H1 (cell line): ENCODE data around the gene MTMR2. TPM values are rescaled to one million over a fixed set of nuclear protein-coding genes. Genes with fewer than 3 reads are reported as not detected.

Experiments
- CTCF ChIA-PET: fragments of 300-600 bp; sonication (Branson Sonifier 250); formaldehyde crosslinking; loops from one replicate; lab custom pipeline; 2021; ENCODE audit not compliant: partially characterized antibody; lab: Charles Lee
- POLR2A ChIA-PET: fragments of 300-600 bp; sonication (Branson Sonifier 250); formaldehyde crosslinking; loops from one replicate; lab custom pipeline; 2021; ENCODE audit warnings: inconsistent platforms; ENCODE audit not compliant: partially characterized antibody; lab: Charles Lee
- DNase-seq, 2 experiments: peaks; one replicate each; pipeline versions ENCODE4 v3.0.0 to v3.0.0-alpha.2; 2010 to 2022; ENCODE audit warnings: low spot score in 2 of 2, low read depth in 1 of 2, mixed read lengths in 1 of 2
- FAIRE-seq: peaks from 2 replicates; lab custom pipeline; 2011; peaks lifted over from hg19 to GRCh38; lab: Jason Lieb, UNC
- H2AFZ ChIP-seq: 2 replicates; pipeline ENCODE4 v1.8.1; 2012; ENCODE audit warnings: low read length, inconsistent platforms
- H2AK5ac ChIP-seq: 2 replicates; pipeline ENCODE4 v1.6.1; 2013; ENCODE audit warnings: low read depth, low read length
- H2BK120ac ChIP-seq: replicated peaks from 2 replicates; pipeline ENCODE3; 2013; ENCODE audit warnings: low read depth, low read length, inconsistent platforms
- H2BK12ac ChIP-seq: 2 replicates; pipeline ENCODE4 v1.6.1; 2013; ENCODE audit warnings: low read depth, low read length
- H2BK15ac ChIP-seq: 2 replicates; pipeline ENCODE4 v1.6.1; 2013; ENCODE audit warnings: low read length
- H2BK20ac ChIP-seq: 2 replicates; pipeline ENCODE4 v1.6.1; 2013; ENCODE audit warnings: low read length
- H2BK5ac ChIP-seq: 2 replicates; pipeline ENCODE4 v1.6.1; 2013; ENCODE audit warnings: low read depth, low read length
- H3K14ac ChIP-seq: 2 replicates; pipeline ENCODE4 v1.6.1; 2013; ENCODE audit warnings: inconsistent platforms; ENCODE audit not compliant: insufficient read length
- H3K18ac ChIP-seq: 2 replicates; pipeline ENCODE4 v1.6.1; 2013; ENCODE audit warnings: low read length; ENCODE audit errors: extremely low read depth
- H3K23ac ChIP-seq: 2 replicates; pipeline ENCODE4 v1.6.1; 2013; ENCODE audit warnings: inconsistent platforms; ENCODE audit not compliant: insufficient read length
- H3K23me2 ChIP-seq: 2 replicates; pipeline ENCODE4 v1.6.1; 2013; ENCODE audit warnings: low read depth, low read length
- H3K27ac ChIP-seq: 2 replicates; pipeline ENCODE4 v1.6.1; 2011; ENCODE audit warnings: low read depth, low read length, inconsistent platforms
- H3K27me3 ChIP-seq, 4 experiments: replicated peaks in 1 of 4; 1 replicate in 1 of 4; 2 replicates in 3 of 4; pipeline versions ENCODE4 v1.6.1 to v1.8.1; 2011 to 2013; ENCODE audit warnings: low read length in 3 of 4, mild to moderate bottlenecking in 3 of 4, inconsistent platforms in 2 of 4, mixed read lengths in 2 of 4, moderate library complexity in 1 of 4; ENCODE audit not compliant: control insufficient read depth in 3 of 4, insufficient read depth in 3 of 4; ENCODE audit errors: extremely low read depth in 1 of 4
- H3K36me3 ChIP-seq, 4 experiments: 2 replicates each; pipeline versions ENCODE4 v1.6.1 to v1.8.1; 2011 to 2013; ENCODE audit warnings: mild to moderate bottlenecking in 4 of 4, low read length in 3 of 4, moderate library complexity in 2 of 4, control low read depth in 1 of 4, inconsistent platforms in 1 of 4; ENCODE audit not compliant: insufficient read depth in 4 of 4, control insufficient read depth in 2 of 4
- H3K4ac ChIP-seq: replicated peaks from 2 replicates; pipeline ENCODE3; 2013; ENCODE audit warnings: low read length, low read depth, mixed read lengths, inconsistent platforms; ENCODE audit not compliant: insufficient read length
- H3K4me1 ChIP-seq, 4 experiments: replicated peaks in 1 of 4; 1 replicate in 1 of 4; 2 replicates in 3 of 4; pipeline versions ENCODE4 v1.6.1 to v1.8.1; 2011 to 2013; ENCODE audit warnings: low read length in 3 of 4, inconsistent platforms in 2 of 4, mixed read lengths in 1 of 4; ENCODE audit not compliant: insufficient read depth in 4 of 4, control insufficient read depth in 3 of 4
- H3K4me2 ChIP-seq, 2 experiments: 2 replicates each; pipeline versions ENCODE4 v1.6.1 to v1.8.1; 2011 to 2013; ENCODE audit warnings: low read depth in 2 of 2, low read length in 2 of 2, control low read depth in 1 of 2, inconsistent platforms in 1 of 2, mild to moderate bottlenecking in 1 of 2; ENCODE audit not compliant: insufficient read depth in 1 of 2
- H3K4me3 ChIP-seq, 4 experiments: fragments of 200-600, 300-600 bp in 1 of 4; sonication (generic), shearing (Covaris generic), sonication (Bioruptor Twin) in 1 of 4; 2 replicates each; pipeline versions ENCODE4 v1.5.1 to v1.8.1; 2011 to 2016; ENCODE audit warnings: low read length in 4 of 4, low read depth in 3 of 4, control low read depth in 2 of 4, inconsistent platforms in 2 of 4, mild to moderate bottlenecking in 2 of 4, mixed read lengths in 1 of 4, moderate library complexity in 1 of 4; ENCODE audit not compliant: insufficient read depth in 2 of 4; ENCODE audit errors: extremely low read depth in 1 of 4
- H3K56ac ChIP-seq: replicated peaks from 2 replicates; pipeline ENCODE3; 2013; ENCODE audit warnings: low read depth, mild to moderate bottlenecking, mixed read lengths, low read length, inconsistent platforms; ENCODE audit not compliant: insufficient read length
- H3K79me1 ChIP-seq: 2 replicates; pipeline ENCODE4 v1.6.1; 2013; ENCODE audit warnings: low read depth, low read length, control low read depth
- H3K79me2 ChIP-seq, 2 experiments: 2 replicates each; pipeline versions ENCODE4 v1.6.1 to v1.8.1; 2012 to 2013; ENCODE audit warnings: low read length in 2 of 2, mild to moderate bottlenecking in 2 of 2, inconsistent platforms in 1 of 2; ENCODE audit not compliant: insufficient read depth in 2 of 2, control insufficient read depth in 1 of 2
- H3K9ac ChIP-seq, 4 experiments: replicated peaks in 1 of 4; 1 replicate in 1 of 4; 2 replicates in 3 of 4; pipeline versions ENCODE4 v1.6.1 to v1.8.1; 2011 to 2013; ENCODE audit warnings: low read depth in 3 of 4, low read length in 3 of 4, control low read depth in 2 of 4, mild to moderate bottlenecking in 2 of 4, moderate library complexity in 2 of 4, inconsistent platforms in 1 of 4; ENCODE audit errors: extremely low read depth in 1 of 4
- H3K9me3 ChIP-seq, 2 experiments: 2 replicates each; pipeline versions ENCODE4 v1.6.1 to v1.8.1; 2012 to 2013; ENCODE audit warnings: mild to moderate bottlenecking in 2 of 2, moderate library complexity in 2 of 2, control low read depth in 1 of 2, inconsistent platforms in 1 of 2, low read depth in 1 of 2, low read length in 1 of 2, mixed read lengths in 1 of 2; ENCODE audit not compliant: insufficient read depth in 2 of 2
- H4K20me1 ChIP-seq, 2 experiments: replicated peaks in 1 of 2; 2 replicates each; pipeline versions ENCODE3 to v1.8.1; 2011 to 2013; ENCODE audit warnings: inconsistent platforms in 2 of 2, low read length in 2 of 2, mild to moderate bottlenecking in 1 of 2; ENCODE audit not compliant: insufficient read depth in 2 of 2, control insufficient read depth in 1 of 2
- H4K5ac ChIP-seq: 2 replicates; pipeline ENCODE4 v1.6.1; 2013; ENCODE audit warnings: low read length, low read depth, mixed read lengths, inconsistent platforms; ENCODE audit not compliant: insufficient read length
- H4K8ac ChIP-seq: 2 replicates; pipeline ENCODE4 v1.8.0; 2013; ENCODE audit warnings: mild to moderate bottlenecking, moderate library complexity, low read length, inconsistent platforms; ENCODE audit not compliant: insufficient read depth; ENCODE audit errors: extremely low read depth
- H4K91ac ChIP-seq: replicated peaks from 2 replicates; pipeline ENCODE3; 2013; ENCODE audit warnings: low read length, mixed read lengths, inconsistent platforms; ENCODE audit not compliant: insufficient read length
- HDAC6 ChIP-seq: IDR thresholded peaks from one replicate; pipeline ENCODE4 v1.7.1; 2012; ENCODE audit warnings: low read depth, mild to moderate bottlenecking, inconsistent platforms, low read length, moderate library complexity
- NANOG ChIP-seq: IDR thresholded peaks from 2 replicates; pipeline ENCODE4 v1.6.1; 2011; ENCODE audit warnings: low read length, low read depth, mild to moderate bottlenecking, inconsistent platforms; ENCODE audit not compliant: insufficient read depth, poor library complexity, severe bottlenecking
- POLR2A ChIP-seq, 2 experiments: IDR thresholded peaks; 1 replicate in 1 of 2; 2 replicates in 1 of 2; pipeline ENCODE4 v1.6.1; 2011; ENCODE audit warnings: low read depth in 2 of 2, low read length in 2 of 2, mild to moderate bottlenecking in 2 of 2; ENCODE audit errors: control extremely low read depth in 1 of 2
- RAD21 ChIP-seq, 2 experiments: IDR thresholded peaks in 1 of 2; conservative IDR thresholded peaks in 1 of 2; 2 replicates each; pipeline ENCODE4 v1.6.1; 2011; ENCODE audit warnings: low read depth in 2 of 2, low read length in 2 of 2, improper control_type of control experiment in 1 of 2, inconsistent platforms in 1 of 2, mild to moderate bottlenecking in 1 of 2, moderate library complexity in 1 of 2
- TEAD4 ChIP-seq: IDR thresholded peaks from 2 replicates; pipeline ENCODE4 v1.6.1; 2012; ENCODE audit warnings: low read depth, low read length, inconsistent platforms, mixed read lengths
- polyA plus RNA-seq, 7 experiments: library from polyadenylated mRNA; depleted of rRNA in 3 of 7; stranded (reverse) in 5 of 7; unstranded in 2 of 7; fragments of >200 nt in 5 of 7; fragments of 200-250 nt in 2 of 7; gene quantifications; 1 replicate in 5 of 7; 2 replicates in 1 of 7; 4 replicates in 1 of 7; pipeline versions ENCODE4 v1.2.1 to v1.2.3, GENCODE V29; 2011 to 2013; ENCODE audit warnings: missing spikeins in 2 of 7, mixed read lengths in 2 of 7
- total RNA-seq: library from RNA; stranded (reverse); fragmentation: NEBNext Ultra II Directional; extraction: Animal tissue kit (Norgen Biotek cat#: 25700); gene quantifications from 2 replicates; pipeline ENCODE4 v1.2.1, GENCODE V29; 2021

Gene MTMR2
- total and polyA plus RNA-seq, 2 of the 8 experiments (the other 6 are each of a cell fraction or from before 2014, with no cell fraction given) = 16.7 to 52.9 TPM

- no peak overlapping the region for H2AFZ ChIP-seq
- no peak for TF ChIP-seq POLR2A (IDR thresholded peaks at IDR 0.05; ENCODE audit: control extremely low read depth in 1 of 2, low read depth in 2 of 2, low read length in 2 of 2)
- no peak for TF ChIP-seq RAD21 (IDR thresholded peaks at IDR 0.05 in 1 of 2, conservative IDR thresholded peaks at IDR 0.05 in 1 of 2; ENCODE audit: low read depth in 2 of 2, low read length in 2 of 2)
- TF ChIP-seq HDAC6 = no peak
- TF ChIP-seq TEAD4 = no peak
- no peak for TF ChIP-seq NANOG
- TF ChIP-seq, all 59 proteins: peak for 0
- Histone ChIP-seq H3K18ac (no peak overlapping the region), H3K79me1 (no peaks in the 10 kb centered on the region), H3K4me2 (no peak overlapping the region), H2BK120ac (no peak overlapping the region), H2BK20ac (no peak overlapping the region), H2BK5ac (no peak overlapping the region), H4K20me1 (peaks cover 0 to 3% of the 10 kb centered on the region in 2 experiments), H3K9ac (no peak overlapping the region), H2AK5ac (no peak overlapping the region), H3K4ac (no peak overlapping the region), H3K27ac (no peak overlapping the region), H4K8ac (no peak overlapping the region), H3K23me2 (peaks cover 4% of the 10 kb centered on the region; the same call in 1 of the 2 replicates), H3K36me3 (no peaks in the 10 kb centered on the region), H3K4me1 (peaks cover 0 to 4% (median 1%) of the 10 kb centered on the region in 4 experiments; a peak in 3 of 7 replicates), H4K91ac (no peak overlapping the region), H3K79me2 (peaks cover 0 to 73% of the 10 kb centered on the region in 2 experiments; a peak in 2 of 4 replicates), H3K56ac (no peak overlapping the region), H3K14ac (no peak overlapping the region), H2BK12ac (no peak overlapping the region), H4K5ac (no peak overlapping the region), H3K27me3 (peaks cover 0 to 1% (median 0%) of the 10 kb centered on the region in 4 experiments; a peak in 1 of 7 replicates), H2BK15ac (no peak overlapping the region), H3K23ac (no peak overlapping the region), H3K4me3 (no peak overlapping the region), H3K9me3 (no peaks in the 10 kb centered on the region)
- DNase-seq (no peak), FAIRE-seq (no peak)
- CTCF ChIA-PET = no interaction called here
- POLR2A ChIA-PET = no interaction called here
Measured at GRCh38 chr11:95908826-95909225, 15.1 kb downstream of the MTMR2 start.
